K562 (cell line): ENCODE data around the gene CD55. TPM values are rescaled to one million over a fixed set of nuclear protein-coding genes. Genes with fewer than 3 reads are reported as not detected.

ENCODE experiments used
- CSDE1 ChIP-seq, 2 experiments: fragments of 450-650 bp; IDR thresholded peaks; 2 replicates each; pipeline ENCODE4 v1.6.1; 2016; ENCODE audit warnings: mild to moderate bottlenecking in 1 of 2
- FIP1L1 ChIP-seq: fragments of 200-400 bp; formaldehyde crosslinking; IDR thresholded peaks from 2 replicates; pipeline ENCODE4 v1.6.1; 2018; ENCODE audit warnings: mild to moderate bottlenecking, low read depth, low read length; ENCODE audit not compliant: poor library complexity, severe bottlenecking
- FOXA3 ChIP-seq, 2 experiments: fragments of 450-650 bp in 1 of 2; sonication (generic) in 1 of 2; formaldehyde crosslinking; IDR thresholded peaks in 1 of 2; conservative IDR thresholded peaks in 1 of 2; 2 replicates each; pipeline versions ENCODE4 v1.4.0 to v1.8.0; 2020 to 2022; ENCODE audit warnings: mild to moderate bottlenecking in 2 of 2, missing genetic modification reagents in 1 of 2
- PRPF4 ChIP-seq: fragments of 200-400 bp; formaldehyde crosslinking; IDR thresholded peaks from one replicate; pipeline ENCODE4 v1.6.1; 2017; ENCODE audit warnings: low read length, low read depth, mild to moderate bottlenecking; ENCODE audit not compliant: insufficient read depth, poor library complexity, severe bottlenecking
- SMARCA4 ChIP-seq: fragments of 450-650 bp; IDR thresholded peaks from 2 replicates; pipeline ENCODE4 v1.6.1; 2016
- SNRNP70 ChIP-seq: fragments of 200-400 bp; formaldehyde crosslinking; optimal IDR thresholded peaks from 2 replicates; pipeline ENCODE3; 2017; ENCODE audit warnings: low read depth, low read length
- SP2 ChIP-seq: IDR thresholded peaks from 2 replicates; pipeline ENCODE4 v1.6.1; 2011; ENCODE audit warnings: mild to moderate bottlenecking, low read depth, low read length, moderate library complexity; ENCODE audit not compliant: poor library complexity, severe bottlenecking; ENCODE audit errors: extremely low read depth
- STAG1 ChIP-seq: sonication (generic); formaldehyde crosslinking; IDR thresholded peaks from 2 replicates; pipeline ENCODE4 v1.5.0; 2020; ENCODE audit warnings: missing genetic modification reagents, borderline replicate concordance
- SUPT5H ChIP-seq: fragments of 450-650 bp; IDR thresholded peaks from 2 replicates; pipeline ENCODE4 v1.6.1; 2016
- ZNF696 ChIP-seq: fragments of 250-450 bp; sonication (Bioruptor Pico); conservative IDR thresholded peaks from 2 replicates; pipeline ENCODE4 v1.4.0; 2020; ENCODE audit warnings: mild to moderate bottlenecking, moderate library complexity
- polyA plus RNA-seq, 8 experiments: library from polyadenylated mRNA; depleted of rRNA in 4 of 8; stranded (reverse) in 5 of 8; unstranded in 3 of 8; fragments of >200 nt; fragmentation: Nextera tagmentation in 2 of 8; fragmentation: Illumina TruSeq in 1 of 8; extraction: Ambion mirVana in 2 of 8; extraction: Trizol in 1 of 8; gene quantifications; 2 replicates each; pipeline versions ENCODE4 v1.2.1 to v1.2.3, GENCODE V29; 2011 to 2014; ENCODE audit warnings: inconsistent platforms in 1 of 8, missing spikeins in 1 of 8
- total RNA-seq, 7 experiments: library from RNA; depleted of rRNA in 6 of 7; stranded (reverse); fragments of >200 nt in 6 of 7; fragmentation: Illumina TruSeq in 2 of 7; extraction: Trizol in 2 of 7; gene quantifications; 2 replicates each; pipeline versions ENCODE4 v1.2.1 to v1.2.3, GENCODE V29; 2011 to 2021; ENCODE audit warnings: low replicate concordance in 1 of 7
- TF ChIP-seq, protein P1 (sequence below), 2 experiments: fragments of 450-650 bp in 1 of 2; sonication (generic) in 1 of 2; formaldehyde crosslinking in 1 of 2; IDR thresholded peaks; 2 replicates each; pipeline versions ENCODE4 v1.7.1 to v1.9.0; 2016 to 2022; ENCODE audit warnings: inconsistent platforms in 1 of 2, mild to moderate bottlenecking in 1 of 2, missing genetic modification reagents in 1 of 2
- TF ChIP-seq, protein P2 (sequence below), 2 experiments: fragments of 450-650 bp in 1 of 2; IDR thresholded peaks; 2 replicates each; pipeline ENCODE4 v1.6.1; 2011 to 2017; ENCODE audit warnings: low read depth in 2 of 2, antibody characterized with exemption in 1 of 2, borderline replicate concordance in 1 of 2, low read length in 1 of 2, mild to moderate bottlenecking in 1 of 2, mixed read lengths in 1 of 2; ENCODE audit not compliant: control insufficient read depth in 1 of 2
- TF ChIP-seq, protein P3 (sequence below): sonication (generic); formaldehyde crosslinking; IDR thresholded peaks from 2 replicates; pipeline ENCODE4 v1.8.0; 2023; ENCODE audit warnings: mild to moderate bottlenecking, missing genetic modification reagents

CD55 gene
- total and polyA plus RNA-seq, 9 of the 15 experiments (the other 6 are each of a cell fraction or from before 2014, with no cell fraction given), result 17.7 to 150 (median 97.0) TPM

DNA sequence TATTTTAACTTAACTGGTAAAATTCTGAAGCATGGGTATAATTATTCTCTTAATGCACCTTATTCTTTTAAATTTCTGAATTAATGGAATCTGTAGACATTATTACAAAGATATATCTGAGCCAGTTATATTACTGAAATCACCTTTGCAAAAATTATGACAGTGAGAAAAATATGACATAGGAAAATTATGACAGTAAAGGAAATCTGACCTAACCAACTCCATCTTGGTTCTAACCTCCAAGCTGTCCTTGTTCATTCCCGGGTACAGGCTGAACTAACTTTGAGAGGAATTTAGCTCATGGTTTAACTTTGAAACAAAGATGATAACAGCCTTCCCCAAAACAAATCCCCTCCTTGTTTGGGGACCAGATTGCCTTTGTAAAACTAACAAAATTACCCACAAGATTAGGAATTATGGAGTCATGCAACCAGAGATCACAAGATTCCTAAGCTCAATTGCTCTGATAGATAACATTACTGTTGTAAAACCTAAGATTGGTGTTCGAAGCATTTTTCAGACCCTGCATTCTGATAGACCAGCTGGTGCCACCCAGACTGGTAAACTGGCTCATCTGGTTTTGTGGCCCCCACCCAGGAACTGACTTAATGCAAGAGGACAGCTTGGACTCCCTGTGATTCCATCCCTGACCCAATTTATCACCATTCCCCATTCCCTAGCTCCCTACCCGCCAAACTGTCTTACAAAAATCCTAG, 9.4 kb upstream of the CD55 start (continued):
- TF ChIP-seq, protein P1, sequence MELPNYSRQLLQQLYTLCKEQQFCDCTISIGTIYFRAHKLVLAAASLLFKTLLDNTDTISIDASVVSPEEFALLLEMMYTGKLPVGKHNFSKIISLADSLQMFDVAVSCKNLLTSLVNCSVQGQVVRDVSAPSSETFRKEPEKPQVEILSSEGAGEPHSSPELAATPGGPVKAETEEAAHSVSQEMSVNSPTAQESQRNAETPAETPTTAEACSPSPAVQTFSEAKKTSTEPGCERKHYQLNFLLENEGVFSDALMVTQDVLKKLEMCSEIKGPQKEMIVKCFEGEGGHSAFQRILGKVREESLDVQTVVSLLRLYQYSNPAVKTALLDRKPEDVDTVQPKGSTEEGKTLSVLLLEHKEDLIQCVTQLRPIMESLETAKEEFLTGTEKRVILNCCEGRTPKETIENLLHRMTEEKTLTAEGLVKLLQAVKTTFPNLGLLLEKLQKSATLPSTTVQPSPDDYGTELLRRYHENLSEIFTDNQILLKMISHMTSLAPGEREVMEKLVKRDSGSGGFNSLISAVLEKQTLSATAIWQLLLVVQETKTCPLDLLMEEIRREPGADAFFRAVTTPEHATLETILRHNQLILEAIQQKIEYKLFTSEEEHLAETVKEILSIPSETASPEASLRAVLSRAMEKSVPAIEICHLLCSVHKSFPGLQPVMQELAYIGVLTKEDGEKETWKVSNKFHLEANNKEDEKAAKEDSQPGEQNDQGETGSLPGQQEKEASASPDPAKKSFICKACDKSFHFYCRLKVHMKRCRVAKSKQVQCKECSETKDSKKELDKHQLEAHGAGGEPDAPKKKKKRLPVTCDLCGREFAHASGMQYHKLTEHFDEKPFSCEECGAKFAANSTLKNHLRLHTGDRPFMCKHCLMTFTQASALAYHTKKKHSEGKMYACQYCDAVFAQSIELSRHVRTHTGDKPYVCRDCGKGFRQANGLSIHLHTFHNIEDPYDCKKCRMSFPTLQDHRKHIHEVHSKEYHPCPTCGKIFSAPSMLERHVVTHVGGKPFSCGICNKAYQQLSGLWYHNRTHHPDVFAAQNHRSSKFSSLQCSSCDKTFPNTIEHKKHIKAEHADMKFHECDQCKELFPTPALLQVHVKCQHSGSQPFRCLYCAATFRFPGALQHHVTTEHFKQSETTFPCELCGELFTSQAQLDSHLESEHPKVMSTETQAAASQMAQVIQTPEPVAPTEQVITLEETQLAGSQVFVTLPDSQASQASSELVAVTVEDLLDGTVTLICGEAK (IDR thresholded peaks at IDR 0.05), result no peak
- TF ChIP-seq, protein P1 (CRISPR knock-in tag; IDR thresholded peaks at IDR 0.05), result no peak
- TF ChIP-seq CSDE1 (IDR thresholded peaks at IDR 0.05), result no peak
- TF ChIP-seq FIP1L1, result no peak
- TF ChIP-seq FOXA3 (CRISPR knock-in tag; conservative IDR thresholded peaks at IDR 0.05 in 1 of 2, IDR thresholded peaks at IDR 0.05 in 1 of 2), result peak in 1 of 2 experiments; percentile 9; a peak in 1 of 4 replicates
- no peak for TF ChIP-seq STAG1 (CRISPR knock-in tag)
- TF ChIP-seq SMARCA4, result no peak
- TF ChIP-seq, protein P2, sequence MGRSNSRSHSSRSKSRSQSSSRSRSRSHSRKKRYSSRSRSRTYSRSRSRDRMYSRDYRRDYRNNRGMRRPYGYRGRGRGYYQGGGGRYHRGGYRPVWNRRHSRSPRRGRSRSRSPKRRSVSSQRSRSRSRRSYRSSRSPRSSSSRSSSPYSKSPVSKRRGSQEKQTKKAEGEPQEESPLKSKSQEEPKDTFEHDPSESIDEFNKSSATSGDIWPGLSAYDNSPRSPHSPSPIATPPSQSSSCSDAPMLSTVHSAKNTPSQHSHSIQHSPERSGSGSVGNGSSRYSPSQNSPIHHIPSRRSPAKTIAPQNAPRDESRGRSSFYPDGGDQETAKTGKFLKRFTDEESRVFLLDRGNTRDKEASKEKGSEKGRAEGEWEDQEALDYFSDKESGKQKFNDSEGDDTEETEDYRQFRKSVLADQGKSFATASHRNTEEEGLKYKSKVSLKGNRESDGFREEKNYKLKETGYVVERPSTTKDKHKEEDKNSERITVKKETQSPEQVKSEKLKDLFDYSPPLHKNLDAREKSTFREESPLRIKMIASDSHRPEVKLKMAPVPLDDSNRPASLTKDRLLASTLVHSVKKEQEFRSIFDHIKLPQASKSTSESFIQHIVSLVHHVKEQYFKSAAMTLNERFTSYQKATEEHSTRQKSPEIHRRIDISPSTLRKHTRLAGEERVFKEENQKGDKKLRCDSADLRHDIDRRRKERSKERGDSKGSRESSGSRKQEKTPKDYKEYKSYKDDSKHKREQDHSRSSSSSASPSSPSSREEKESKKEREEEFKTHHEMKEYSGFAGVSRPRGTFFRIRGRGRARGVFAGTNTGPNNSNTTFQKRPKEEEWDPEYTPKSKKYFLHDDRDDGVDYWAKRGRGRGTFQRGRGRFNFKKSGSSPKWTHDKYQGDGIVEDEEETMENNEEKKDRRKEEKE (IDR thresholded peaks at IDR 0.05; ENCODE audit: borderline replicate concordance in 1 of 2, control insufficient read depth in 1 of 2, low read depth in 2 of 2, low read length in 1 of 2), result no peak
- TF ChIP-seq SNRNP70, result no peak
- no peak for TF ChIP-seq SP2
- TF ChIP-seq, protein P3, sequence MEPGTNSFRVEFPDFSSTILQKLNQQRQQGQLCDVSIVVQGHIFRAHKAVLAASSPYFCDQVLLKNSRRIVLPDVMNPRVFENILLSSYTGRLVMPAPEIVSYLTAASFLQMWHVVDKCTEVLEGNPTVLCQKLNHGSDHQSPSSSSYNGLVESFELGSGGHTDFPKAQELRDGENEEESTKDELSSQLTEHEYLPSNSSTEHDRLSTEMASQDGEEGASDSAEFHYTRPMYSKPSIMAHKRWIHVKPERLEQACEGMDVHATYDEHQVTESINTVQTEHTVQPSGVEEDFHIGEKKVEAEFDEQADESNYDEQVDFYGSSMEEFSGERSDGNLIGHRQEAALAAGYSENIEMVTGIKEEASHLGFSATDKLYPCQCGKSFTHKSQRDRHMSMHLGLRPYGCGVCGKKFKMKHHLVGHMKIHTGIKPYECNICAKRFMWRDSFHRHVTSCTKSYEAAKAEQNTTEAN, result no peak
- TF ChIP-seq ZNF696 (CRISPR knock-in tag), result no peak
- TF ChIP-seq SUPT5H, result no peak
- TF ChIP-seq PRPF4, result no peak
